GM12878 (cell line): Measurements from ENCODE around the gene NEK7. TPM values are rescaled to one million over a fixed set of nuclear protein-coding genes. Genes with fewer than 3 reads are reported as not detected.

Source experiments
- ATAC-seq: fragments of 200-7000 bp; cut with Tn5 transposase; 3 replicates; pipeline ENCODE4 v1.9.1; 2020; ENCODE audit warnings: mild to moderate bottlenecking, moderate library complexity
- BruUV-seq: library from RNA; stranded (reverse); fragments of 400-500 nt; replicated peaks from 2 replicates; lab custom pipeline; 2021; lab: Mats Ljungman, UMichigan
- CTCF ChIA-PET: fragments of 300-600 bp; sonication (Branson Sonifier 250); formaldehyde crosslinking; extraction: SDS; loops from one replicate; lab custom pipeline; 2021; ENCODE audit warnings: inconsistent platforms; lab: Yijun Ruan, JAX
- POLR2A ChIA-PET: fragments of 350-600 bp; formaldehyde crosslinking; extraction: SDS; loops from one replicate; lab custom pipeline; 2021; ENCODE audit warnings: inconsistent platforms; lab: Charles Lee
- RAD21 ChIA-PET: fragments of 300-600 bp; sonication (Branson Sonifier 250); formaldehyde crosslinking; loops from one replicate; lab custom pipeline; 2023; ENCODE audit warnings: antibody characterized with exemption; ENCODE audit not compliant: unreplicated experiment; lab: Charles Lee
- SMC1A ChIA-PET: fragments of 300-600 bp; sonication (Branson Sonifier 250); formaldehyde crosslinking; loops from one replicate; lab custom pipeline; 2023; ENCODE audit not compliant: unreplicated experiment, uncharacterized antibody; lab: Charles Lee
- DNase-seq: peaks from one replicate; pipeline ENCODE4 v3.0.0-alpha.2; 2011; ENCODE audit warnings: low read depth, low spot score
- FAIRE-seq: peaks from 3 replicates; lab custom pipeline; 2011; peaks lifted over from hg19 to GRCh38; lab: Jason Lieb, UNC
- H2AFZ ChIP-seq: 2 replicates; pipeline ENCODE4 v1.6.0; 2011; ENCODE audit warnings: low read depth, low read length, control low read depth; ENCODE audit not compliant: control insufficient read depth
- H3K27ac ChIP-seq: 2 replicates; pipeline ENCODE4 v1.5.1; 2011; ENCODE audit warnings: control low read depth; ENCODE audit not compliant: control insufficient read depth, insufficient read depth
- H3K27me3 ChIP-seq, 2 experiments: replicated peaks in 1 of 2; 2 replicates each; pipeline versions ENCODE4 v1.6.0 to v1.6.1; 2011; ENCODE audit warnings: low read length in 1 of 2; ENCODE audit not compliant: control insufficient read depth in 2 of 2, insufficient read depth in 2 of 2
- H3K36me3 ChIP-seq, 2 experiments: 2 replicates each; pipeline ENCODE4 v1.5.1; 2011; ENCODE audit warnings: low read length in 1 of 2; ENCODE audit not compliant: control insufficient read depth in 2 of 2, insufficient read depth in 2 of 2
- H3K4me1 ChIP-seq: 2 replicates; pipeline ENCODE4 v1.6.1; 2011; ENCODE audit warnings: mild to moderate bottlenecking, low read length, moderate library complexity, mixed read lengths; ENCODE audit not compliant: control insufficient read depth, insufficient read depth
- H3K4me2 ChIP-seq: 2 replicates; pipeline ENCODE4 v1.6.0; 2011; ENCODE audit warnings: control low read depth; ENCODE audit not compliant: control insufficient read depth, insufficient read depth
- H3K4me3 ChIP-seq: fragments of 200-600 bp; sonication (generic); 2 replicates; pipeline ENCODE4 v1.5.1; 2016
- H3K79me2 ChIP-seq: 2 replicates; pipeline ENCODE4 v1.6.0; 2011; ENCODE audit warnings: low read length; ENCODE audit not compliant: control insufficient read depth, insufficient read depth
- H3K9ac ChIP-seq: 2 replicates; pipeline ENCODE4 v1.8.0; 2011; ENCODE audit warnings: low read length, control low read depth, mixed read lengths; ENCODE audit not compliant: control insufficient read depth, insufficient read depth
- H3K9me3 ChIP-seq: replicated peaks from 3 replicates; pipeline ENCODE4 v1.5.1; 2011; ENCODE audit warnings: mild to moderate bottlenecking, low read length; ENCODE audit not compliant: control insufficient read depth, insufficient read depth
- H4K20me1 ChIP-seq: 2 replicates; pipeline ENCODE4 v1.6.0; 2011; ENCODE audit not compliant: control insufficient read depth, insufficient read depth
- BRCA1 ChIP-seq: IDR thresholded peaks from 2 replicates; pipeline ENCODE4 v1.6.1; 2011; ENCODE audit warnings: low read depth, low read length, improper control_type of control experiment
- ETV6 ChIP-seq, 2 experiments: fragments of 450-650 bp in 1 of 2; IDR thresholded peaks in 1 of 2; conservative IDR thresholded peaks in 1 of 2; 2 replicates each; pipeline ENCODE4 v1.6.1; 2014; ENCODE audit warnings: antibody characterized with exemption in 1 of 2, borderline replicate concordance in 1 of 2, low read depth in 1 of 2, mild to moderate bottlenecking in 1 of 2, moderate library complexity in 1 of 2
- EZH2 ChIP-seq: IDR thresholded peaks from 2 replicates; pipeline ENCODE4 v1.6.1; 2012; ENCODE audit warnings: low read depth, mild to moderate bottlenecking, control low read depth, inconsistent platforms, low read length, borderline replicate concordance; ENCODE audit not compliant: control insufficient read depth
- HDAC6 ChIP-seq: fragments of 200-600 bp; sonication (generic); IDR thresholded peaks from one replicate; pipeline ENCODE4 v1.8.0; 2017; ENCODE audit warnings: antibody characterized with exemption; ENCODE audit not compliant: unreplicated experiment
- IRF3 ChIP-seq: fragments of 450-650 bp; IDR thresholded peaks from 2 replicates; pipeline ENCODE4 v1.6.1; 2014; ENCODE audit warnings: mild to moderate bottlenecking
- NBN ChIP-seq: fragments of 450-650 bp; IDR thresholded peaks from 2 replicates; pipeline ENCODE4 v1.6.1; 2016
- SRF ChIP-seq, 2 experiments: IDR thresholded peaks; 2 replicates each; pipeline ENCODE4 v1.6.1; 2011; ENCODE audit warnings: low read depth in 2 of 2, low read length in 2 of 2, mild to moderate bottlenecking in 1 of 2, moderate library complexity in 1 of 2
- STAT1 ChIP-seq: fragments of 450-650 bp; conservative IDR thresholded peaks from 2 replicates; pipeline ENCODE4 v1.6.1; 2014; ENCODE audit warnings: antibody characterized with exemption, mild to moderate bottlenecking
- TBL1XR1 ChIP-seq: IDR thresholded peaks from 2 replicates; pipeline ENCODE4 v1.6.1; 2012; ENCODE audit warnings: low read depth, low read length, improper control_type of control experiment
- WGBS: methylation state at CpG from one replicate; pipeline ENCODE4 v1.1.6; 2016; ENCODE audit warnings: low lambda C conversion rate; ENCODE audit not compliant: insufficient replicate concordance, insufficient coverage; ENCODE audit errors: missing lambda C conversion rate; 5-methylcytosine and 5-hydroxymethylcytosine counted together
- in situ Hi-C: fragments of 300-500 bp; cut with MboI; formaldehyde crosslinking; loops from 9 replicates; pipeline ENCODE4 v1.14.3; 2018; ENCODE audit warnings: mixed read lengths
- intact Hi-C: fragments of 100-400 bp; cut with micrococcal nuclease; formaldehyde crosslinking; loops from one replicate; pipeline ENCODE4 v1.14.2; 2022; ENCODE audit not compliant: unreplicated experiment
- polyA plus RNA-seq, 11 experiments: library from polyadenylated mRNA; depleted of rRNA in 4 of 11; unstranded in 6 of 11; stranded (reverse) in 5 of 11; fragments of >200 nt; fragmentation: Nextera tagmentation in 4 of 11; fragmentation: Illumina TruSeq in 1 of 11; extraction: Ambion mirVana in 4 of 11; extraction: Trizol in 1 of 11; gene quantifications; 1 replicate in 1 of 11; 2 replicates in 10 of 11; pipeline versions ENCODE4 v1.2.1 to v1.2.3, GENCODE V29; 2011 to 2016; ENCODE audit warnings: inconsistent platforms in 2 of 11, missing spikeins in 2 of 11, low read depth in 1 of 11
- total RNA-seq, 4 experiments: library from RNA; depleted of rRNA in 3 of 4; stranded (reverse); fragments of >200 nt in 3 of 4; fragmentation: Illumina TruSeq in 1 of 4; extraction: Trizol in 1 of 4; gene quantifications; 2 replicates each; pipeline versions ENCODE4 v1.2.1 to v1.2.3, GENCODE V29; 2013 to 2021

Gene NEK7
- total and polyA plus RNA-seq, 10 of the 15 experiments (the other 5 are each of a cell fraction or from before 2014, with no cell fraction given): 9.4 to 77.7 (median 24.0) TPM

- ChIA-PET CTCF (interaction anchor here (0.7 to 0.8 kb wide), 2 partner anchors 12 kb away, joined by 3 read pairs; no protein-coding TSS in a partner anchor), RAD21 (no interaction called here), POLR2A (no interaction called here), SMC1A (interaction anchor here (0.6 kb wide), 1 partner anchor 1237 kb away, joined by 3 read pairs; no protein-coding TSS in a partner anchor)
- ATAC-seq (no peak; the same call in 2 of the 3 replicates), DNase-seq (no peak), FAIRE-seq (no peak)
- intact Hi-C loops (no loop called here), in situ Hi-C loops (no loop called here)
- Histone ChIP-seq H3K27me3 (no peaks in the 10 kb centered on the region), H3K4me1 (no peaks in the 10 kb centered on the region), H3K4me2 (no peak overlapping the region), H3K9ac (no peak overlapping the region), H2AFZ (no peak overlapping the region), H3K4me3 (no peak overlapping the region), H3K36me3 (no peaks in the 10 kb centered on the region), H3K9me3 (no peaks in the 10 kb centered on the region), H3K79me2 (no peaks in the 10 kb centered on the region), H3K27ac (no peak overlapping the region), H4K20me1 (no peaks in the 10 kb centered on the region)
- 50% methylated on average over 2 of the region's 2 CpGs for WGBS
- no TSS peak for BruUV-seq
- TF ChIP-seq STAT1 (no peak), HDAC6 (no peak), TBL1XR1 (no peak), NBN (no peak), EZH2 (no peak), ETV6 (conservative IDR thresholded peaks at IDR 0.05 in 1 of 2, IDR thresholded peaks at IDR 0.05 in 1 of 2; ENCODE audit: borderline replicate concordance in 1 of 2, low read depth in 1 of 2) (no peak), BRCA1 (no peak), IRF3 (no peak), SRF (IDR thresholded peaks at IDR 0.05; ENCODE audit: low read depth in 2 of 2, low read length in 2 of 2) (no peak)
Observed at GRCh38 chr1:198141668-198142351, 15.0 kb upstream of the NEK7 start.
